HepG2 (cell line): Measurements from ENCODE around the gene TREM1. TPM values are rescaled to one million over a fixed set of nuclear protein-coding genes. Genes with fewer than 3 reads are reported as not detected.

Experiments used
- PRDM10 ChIP-seq: sonication (generic); formaldehyde crosslinking; IDR thresholded peaks from 2 replicates; pipeline ENCODE4 v1.4.0; 2020; ENCODE audit warnings: low read depth, missing genetic modification reagents
- polyA plus RNA-seq, 8 experiments: library from polyadenylated mRNA; depleted of rRNA in 3 of 8; stranded (reverse) in 7 of 8; unstranded in 1 of 8; fragments of >200 nt; fragmentation: Illumina TruSeq in 4 of 8; extraction: Trizol in 4 of 8; gene quantifications; 2 replicates each; pipeline versions ENCODE4 v1.2.1 to v1.2.3, GENCODE V29; 2011 to 2016; ENCODE audit warnings: low read depth in 4 of 8, missing spikeins in 1 of 8, mixed read lengths in 1 of 8; ENCODE audit not compliant: insufficient read depth in 1 of 8
- total RNA-seq, 5 experiments: library from RNA; depleted of rRNA; stranded (reverse); fragments of >200 nt; fragmentation: Illumina TruSeq; extraction: Trizol; gene quantifications; 2 replicates each; pipeline ENCODE4 v1.2.3, GENCODE V29; 2016; ENCODE audit warnings: low read depth in 1 of 5
- TF ChIP-seq, protein P1 (sequence below): sonication (generic); formaldehyde crosslinking; IDR thresholded peaks from 2 replicates; pipeline ENCODE4 v1.4.0; 2020; ENCODE audit warnings: missing genetic modification reagents, borderline replicate concordance
- TF ChIP-seq, protein P2 (sequence below): IDR thresholded peaks from 2 replicates; pipeline ENCODE4 v1.6.1; 2016; ENCODE audit warnings: low read depth, borderline replicate concordance

TREM1 gene
- total and polyA plus RNA-seq, 2 of the 13 experiments (the other 11 are each of a cell fraction or from before 2014, with no cell fraction given), result 0.49 TPM; not detected in 1

DNA sequence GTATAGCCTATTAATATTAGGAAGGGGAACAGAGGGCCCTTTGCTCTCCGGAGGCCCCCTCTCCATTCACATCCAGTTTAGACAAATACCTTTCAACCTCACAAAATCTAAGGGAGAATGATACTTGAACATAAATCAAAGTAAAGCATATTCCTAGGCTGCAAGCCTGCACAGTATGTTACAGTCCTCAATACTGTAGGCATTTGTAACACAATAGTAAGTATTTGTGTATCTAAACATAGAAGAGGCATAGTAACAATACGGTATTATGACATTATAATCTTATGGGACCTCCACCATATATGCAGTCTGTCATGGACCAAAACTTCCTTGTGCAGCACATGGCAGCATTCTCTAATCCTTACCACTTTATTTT, 2.3 kb upstream of the TREM1 start (continued):
- TF ChIP-seq, protein P1, sequence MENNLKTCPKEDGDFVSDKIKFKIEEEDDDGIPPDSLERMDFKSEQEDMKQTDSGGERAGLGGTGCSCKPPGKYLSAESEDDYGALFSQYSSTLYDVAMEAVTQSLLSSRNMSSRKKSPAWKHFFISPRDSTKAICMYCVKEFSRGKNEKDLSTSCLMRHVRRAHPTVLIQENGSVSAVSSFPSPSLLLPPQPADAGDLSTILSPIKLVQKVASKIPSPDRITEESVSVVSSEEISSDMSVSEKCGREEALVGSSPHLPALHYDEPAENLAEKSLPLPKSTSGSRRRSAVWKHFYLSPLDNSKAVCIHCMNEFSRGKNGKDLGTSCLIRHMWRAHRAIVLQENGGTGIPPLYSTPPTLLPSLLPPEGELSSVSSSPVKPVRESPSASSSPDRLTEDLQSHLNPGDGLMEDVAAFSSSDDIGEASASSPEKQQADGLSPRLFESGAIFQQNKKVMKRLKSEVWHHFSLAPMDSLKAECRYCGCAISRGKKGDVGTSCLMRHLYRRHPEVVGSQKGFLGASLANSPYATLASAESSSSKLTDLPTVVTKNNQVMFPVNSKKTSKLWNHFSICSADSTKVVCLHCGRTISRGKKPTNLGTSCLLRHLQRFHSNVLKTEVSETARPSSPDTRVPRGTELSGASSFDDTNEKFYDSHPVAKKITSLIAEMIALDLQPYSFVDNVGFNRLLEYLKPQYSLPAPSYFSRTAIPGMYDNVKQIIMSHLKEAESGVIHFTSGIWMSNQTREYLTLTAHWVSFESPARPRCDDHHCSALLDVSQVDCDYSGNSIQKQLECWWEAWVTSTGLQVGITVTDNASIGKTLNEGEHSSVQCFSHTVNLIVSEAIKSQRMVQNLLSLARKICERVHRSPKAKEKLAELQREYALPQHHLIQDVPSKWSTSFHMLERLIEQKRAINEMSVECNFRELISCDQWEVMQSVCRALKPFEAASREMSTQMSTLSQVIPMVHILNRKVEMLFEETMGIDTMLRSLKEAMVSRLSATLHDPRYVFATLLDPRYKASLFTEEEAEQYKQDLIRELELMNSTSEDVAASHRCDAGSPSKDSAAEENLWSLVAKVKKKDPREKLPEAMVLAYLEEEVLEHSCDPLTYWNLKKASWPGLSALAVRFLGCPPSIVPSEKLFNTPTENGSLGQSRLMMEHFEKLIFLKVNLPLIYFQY, result no peak
- no peak for TF ChIP-seq PRDM10 (CRISPR knock-in tag)
- TF ChIP-seq, protein P2, sequence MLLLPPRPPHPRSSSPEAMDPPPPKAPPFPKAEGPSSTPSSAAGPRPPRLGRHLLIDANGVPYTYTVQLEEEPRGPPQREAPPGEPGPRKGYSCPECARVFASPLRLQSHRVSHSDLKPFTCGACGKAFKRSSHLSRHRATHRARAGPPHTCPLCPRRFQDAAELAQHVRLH (CRISPR knock-in tag), result no peak
